HS-27A (cell line): Measurements from ENCODE around the gene CREG2.

Experiments used
- DNase-seq: peaks from one replicate; pipeline ENCODE4 v3.0.0-alpha.2; 2012; ENCODE audit warnings: low read depth, missing footprints

Gene CREG2

DNA sequence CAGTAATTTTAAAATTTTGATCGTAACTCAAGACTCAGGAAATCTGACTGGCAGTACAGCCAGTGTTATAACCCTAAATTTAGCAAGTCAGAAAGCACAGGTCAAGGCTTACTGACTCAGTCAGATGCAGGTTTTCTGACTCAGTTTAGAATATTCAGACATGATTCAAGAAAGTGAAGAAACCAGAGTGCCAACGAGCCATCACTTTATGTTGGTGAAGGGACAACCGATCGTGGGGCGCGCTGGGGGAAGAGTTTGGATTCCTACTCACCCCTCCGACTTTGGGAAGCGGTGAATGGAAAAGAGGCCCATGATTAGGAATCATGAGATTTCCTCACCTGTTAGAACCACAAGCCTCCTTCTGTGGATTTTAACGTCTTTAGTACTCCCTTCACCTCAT lies 79.8 kb downstream of the CREG2 start:
- no peak for DNase-seq

DNA sequence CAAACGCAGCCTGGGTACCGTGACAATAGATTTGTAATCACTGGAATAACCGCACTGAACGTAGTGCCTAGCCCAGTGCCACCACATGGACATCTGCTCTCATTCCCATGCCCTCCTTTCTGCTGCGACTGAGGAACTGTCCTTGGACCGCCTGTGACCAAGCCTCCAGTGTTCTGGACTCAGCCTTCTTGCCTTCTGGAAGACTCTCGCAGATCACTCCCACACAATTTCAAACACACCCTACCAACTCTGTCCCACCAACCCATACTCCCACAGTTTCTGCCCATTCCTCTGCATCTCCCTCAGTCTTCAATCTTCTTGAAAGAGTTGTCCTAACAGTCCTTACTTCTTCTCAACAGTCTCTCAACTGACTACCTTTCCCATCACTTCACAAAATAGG lies 80.9 kb downstream of the CREG2 start:
- no peak for DNase-seq

DNA sequence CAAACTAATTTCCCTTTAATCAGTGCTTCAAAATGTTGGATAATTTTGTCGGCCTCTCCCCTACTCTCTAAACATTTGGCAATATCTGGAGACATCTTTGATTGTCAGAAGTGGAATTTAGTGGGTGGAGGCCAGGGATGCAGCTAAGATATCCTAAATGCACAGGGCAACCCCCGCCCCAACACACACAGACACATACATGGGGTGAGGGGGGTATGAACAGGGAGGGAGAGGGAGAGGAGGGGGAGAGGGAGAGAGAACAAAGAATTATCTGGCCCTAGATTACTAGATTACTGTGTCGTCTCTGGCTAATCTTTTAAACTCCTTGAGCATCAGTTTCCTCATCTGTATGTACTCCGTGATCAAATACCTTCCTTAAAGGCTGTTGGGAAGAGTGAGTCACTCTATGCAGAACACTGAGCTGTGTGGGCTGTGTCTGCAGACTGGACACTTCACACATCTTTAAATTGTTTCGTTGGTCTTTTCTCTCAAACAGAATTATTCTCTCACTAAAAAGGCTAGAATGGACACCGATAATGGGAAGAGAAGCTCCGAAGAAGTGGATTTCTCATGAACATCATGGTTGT lies 81.7 kb downstream of the CREG2 start:
- no peak for DNase-seq

DNA sequence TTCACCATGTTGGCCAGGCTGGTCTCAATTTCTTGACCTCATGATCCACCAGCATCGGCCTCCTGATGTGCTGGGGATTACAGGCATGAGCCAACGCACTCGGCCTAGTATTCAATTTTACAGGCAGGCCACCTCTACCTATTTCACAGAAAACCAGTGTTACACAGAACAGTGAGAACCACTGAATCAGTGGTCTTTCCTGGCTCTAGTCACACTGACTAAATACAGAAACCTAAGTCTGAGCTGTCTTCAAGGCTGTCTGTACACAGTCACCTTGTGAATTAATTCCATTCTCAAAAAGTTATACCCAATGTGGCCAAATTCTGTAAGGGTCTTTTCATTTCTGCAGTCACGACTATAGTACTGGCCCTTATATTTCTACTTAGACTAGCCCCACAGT lies 82.3 kb downstream of the CREG2 start:
- DNase-seq, result no peak

DNA sequence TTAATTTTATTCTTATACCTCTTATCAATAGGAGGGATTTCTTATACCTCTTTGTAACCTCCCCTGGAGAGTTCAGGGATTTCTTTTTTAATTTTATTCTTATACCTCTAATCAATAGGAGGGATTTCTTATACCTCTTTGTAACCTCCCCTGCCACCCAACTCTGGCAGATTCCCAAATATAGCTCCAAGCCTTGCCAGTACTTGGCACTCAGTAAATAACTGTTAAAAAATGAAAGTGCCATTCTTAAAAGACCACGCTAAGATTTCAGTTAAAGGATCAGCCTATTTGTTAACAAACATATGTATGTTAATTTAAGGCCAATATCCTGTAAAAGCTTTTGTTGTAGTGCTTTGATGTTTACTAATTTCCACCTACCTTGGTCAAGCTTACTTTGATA lies 83.6 kb downstream of the CREG2 start:
- DNase-seq, result no peak

DNA sequence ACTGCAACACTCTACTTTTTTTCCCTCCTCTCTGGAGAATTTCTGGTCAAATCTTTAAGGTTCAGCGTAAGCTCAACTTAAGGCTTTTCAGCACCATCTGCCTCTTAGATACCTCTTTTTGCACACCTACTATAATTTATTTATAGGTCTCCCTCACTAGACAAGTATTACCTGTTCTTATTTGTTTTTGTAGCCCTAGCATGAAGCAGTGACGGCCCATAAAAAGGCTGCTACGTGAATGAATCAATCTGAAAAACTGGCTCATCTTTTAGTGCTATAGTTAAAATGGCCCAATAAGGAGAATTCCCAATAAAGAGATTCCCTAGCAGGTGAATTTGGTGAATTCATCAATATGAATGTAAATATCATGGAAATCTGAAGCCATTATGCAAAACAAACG lies 85.3 kb downstream of the CREG2 start:
- DNase-seq, result no peak

DNA sequence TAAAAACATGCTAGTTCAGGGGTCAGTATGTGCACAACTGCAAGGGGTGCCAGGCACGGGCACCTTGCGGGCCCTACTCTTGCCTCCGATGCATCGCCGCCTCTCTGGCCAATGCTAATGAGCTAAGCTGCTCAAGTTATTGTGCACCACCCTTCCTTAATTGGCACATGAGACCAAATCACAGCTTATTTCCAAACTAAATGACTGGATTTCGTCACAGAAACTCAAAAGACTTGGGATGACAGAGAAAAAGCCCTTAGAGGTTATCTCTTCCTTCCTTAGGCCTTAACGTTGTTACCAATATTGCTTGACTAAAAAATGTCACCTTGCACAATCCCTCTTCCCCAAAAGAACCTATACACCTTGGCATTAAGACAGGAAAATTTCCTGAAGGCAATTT lies 86.5 kb downstream of the CREG2 start:
- no peak for DNase-seq

DNA sequence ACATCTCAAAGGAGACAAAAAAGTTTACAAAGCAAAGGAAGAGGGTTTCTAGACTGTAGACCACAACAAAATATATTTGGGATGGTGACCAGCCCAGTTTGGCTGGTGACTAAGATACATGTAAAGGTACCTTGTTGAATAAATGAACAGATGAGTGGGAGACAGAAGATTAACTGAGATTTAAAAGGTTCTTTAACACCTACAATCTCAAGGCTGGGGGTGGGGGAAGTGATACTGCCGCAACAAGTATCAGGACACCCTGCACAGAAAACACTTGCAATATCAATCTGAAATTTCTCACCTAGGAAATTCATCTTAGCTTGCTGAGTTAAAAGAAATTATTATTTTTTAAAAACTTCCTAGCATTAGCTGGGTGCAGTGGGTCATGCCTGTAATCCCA lies 87.1 kb downstream of the CREG2 start:
- no peak for DNase-seq

DNA sequence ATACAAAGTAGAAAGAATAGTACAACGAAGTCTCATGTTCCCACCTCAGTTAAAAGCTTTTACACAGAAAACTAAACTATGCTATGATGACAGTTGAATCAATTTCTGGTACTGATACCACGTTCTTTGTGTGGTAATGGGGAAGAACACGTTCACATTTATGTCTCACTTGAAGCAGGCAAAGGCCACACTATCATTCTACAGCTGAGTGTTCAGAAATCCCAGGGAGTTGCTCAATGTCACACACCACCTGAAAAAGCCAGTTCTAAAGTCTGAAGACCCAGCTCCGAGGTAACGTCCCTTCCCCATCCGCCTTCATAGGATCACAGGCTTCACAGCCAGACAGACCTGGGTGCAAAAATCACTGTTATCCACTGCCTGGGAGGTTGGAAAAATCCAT lies 87.7 kb downstream of the CREG2 start:
- DNase-seq, result no peak

DNA sequence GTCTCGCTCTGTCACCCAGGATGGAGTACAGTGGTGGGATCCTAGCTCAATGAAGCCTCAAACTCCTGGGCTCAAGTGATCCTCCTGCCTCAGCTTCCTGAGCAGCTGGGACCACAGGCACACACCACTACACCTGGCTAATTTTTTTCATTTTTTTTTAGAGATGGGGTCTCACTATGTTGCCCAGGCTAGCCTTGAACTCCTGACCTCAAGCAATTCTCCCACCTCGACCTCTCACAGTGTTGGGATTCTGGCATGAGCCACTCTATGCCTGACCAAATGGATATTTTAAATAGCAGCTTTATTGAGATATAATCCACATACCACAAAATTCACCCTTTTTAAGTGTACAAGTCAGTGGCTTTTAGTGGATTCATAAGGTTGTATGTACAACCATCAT lies 89.9 kb downstream of the CREG2 start:
- no peak for DNase-seq

DNA sequence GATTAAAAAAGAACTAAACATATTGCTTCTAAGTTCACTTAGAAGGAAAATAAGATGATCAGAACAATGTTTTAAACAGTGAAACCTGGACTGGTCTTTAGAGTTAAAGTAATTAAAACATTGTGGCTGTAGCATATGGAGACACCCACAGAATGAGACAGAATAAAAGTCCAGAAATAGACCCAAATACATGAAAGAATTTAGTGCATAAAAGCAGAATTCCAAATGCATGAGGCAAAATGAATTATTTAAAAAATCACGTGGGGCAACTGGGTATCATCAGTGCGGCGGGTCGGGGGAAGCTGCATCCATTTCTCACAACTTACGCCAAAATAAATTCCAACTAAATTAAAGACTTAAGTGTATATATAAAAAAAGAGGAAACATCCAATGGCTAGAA lies 90.9 kb downstream of the CREG2 start:
- no peak for DNase-seq

DNA sequence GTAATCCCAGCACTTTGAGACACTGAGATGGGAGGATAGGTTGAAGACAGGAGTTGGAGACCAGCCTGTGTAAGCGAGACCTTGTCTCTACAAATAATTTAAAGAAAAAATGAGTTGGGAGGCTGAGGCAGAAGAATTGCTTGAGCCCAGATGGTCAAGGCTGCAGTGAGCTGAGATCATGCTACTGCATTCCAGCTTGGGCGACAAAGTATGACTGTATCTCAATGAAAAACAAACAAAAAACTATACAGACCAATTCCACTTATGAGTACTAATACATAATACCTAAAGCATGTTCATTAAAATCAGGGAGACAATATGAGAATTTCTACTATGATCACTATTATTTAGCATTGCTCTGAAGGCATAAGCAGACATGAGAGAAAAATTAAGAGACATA lies 91.4 kb downstream of the CREG2 start:
- DNase-seq, result no peak
